Astrocyte (in vitro differentiated cells and primary cell): Measurements from ENCODE around the gene LRCH2. TPM values are rescaled to one million over a fixed set of nuclear protein-coding genes. Genes with fewer than 3 reads are reported as not detected.

Source experiments
- DNase-seq: peaks from one replicate; pipeline ENCODE4 v3.0.0-alpha.2; 2010; ENCODE audit warnings: low read depth
- FAIRE-seq: peaks from 2 replicates; lab custom pipeline; 2011; peaks lifted over from hg19 to GRCh38; lab: Jason Lieb, UNC
- H2AFZ ChIP-seq: 2 replicates; pipeline ENCODE4 v1.6.0; 2012; ENCODE audit warnings: low read depth, low read length, inconsistent platforms
- H3K27ac ChIP-seq: 2 replicates; pipeline ENCODE4 v1.5.1; 2011; ENCODE audit warnings: low read depth, low read length, inconsistent platforms
- H3K27me3 ChIP-seq: 2 replicates; pipeline ENCODE4 v1.6.0; 2011; ENCODE audit warnings: low read length, inconsistent platforms; ENCODE audit not compliant: insufficient read depth
- H3K36me3 ChIP-seq: 2 replicates; pipeline ENCODE4 v1.5.1; 2011; ENCODE audit warnings: low read length, inconsistent platforms; ENCODE audit not compliant: insufficient read depth
- H3K4me1 ChIP-seq: 2 replicates; pipeline ENCODE4 v1.5.1; 2011; ENCODE audit warnings: low read length, inconsistent platforms; ENCODE audit not compliant: insufficient read depth
- H3K4me2 ChIP-seq: 2 replicates; pipeline ENCODE4 v1.6.0; 2012; ENCODE audit warnings: low read length, inconsistent platforms
- H3K4me3 ChIP-seq: 2 replicates; pipeline ENCODE4 v1.5.1; 2011; ENCODE audit warnings: low read depth, mild to moderate bottlenecking, low read length, inconsistent platforms; ENCODE audit not compliant: insufficient read depth
- H3K79me2 ChIP-seq: 2 replicates; pipeline ENCODE4 v1.6.0; 2012; ENCODE audit warnings: mild to moderate bottlenecking, low read length, inconsistent platforms; ENCODE audit not compliant: insufficient read depth
- H3K9ac ChIP-seq: 2 replicates; pipeline ENCODE4 v1.6.0; 2012; ENCODE audit warnings: mild to moderate bottlenecking, low read length, inconsistent platforms
- H3K9me3 ChIP-seq: 2 replicates; pipeline ENCODE4 v1.5.1; 2012; ENCODE audit warnings: low read depth, mild to moderate bottlenecking, low read length, inconsistent platforms; ENCODE audit not compliant: insufficient read depth
- H4K20me1 ChIP-seq: 2 replicates; pipeline ENCODE4 v1.6.0; 2012; ENCODE audit warnings: low read length, inconsistent platforms; ENCODE audit not compliant: insufficient read depth
- H3K27ac Mint-ChIP-seq: one replicate; pipeline ENCODE4 v1.8.0; 2021; ENCODE audit warnings: mild to moderate bottlenecking, mixed read lengths; ENCODE audit not compliant: unreplicated experiment
- H3K27me3 Mint-ChIP-seq: one replicate; pipeline ENCODE4 v1.8.0; 2021; ENCODE audit warnings: low read depth, mixed read lengths; ENCODE audit not compliant: unreplicated experiment
- H3K36me3 Mint-ChIP-seq: one replicate; pipeline ENCODE4 v1.8.0; 2021; ENCODE audit warnings: low read depth, mixed read lengths; ENCODE audit not compliant: unreplicated experiment
- H3K4me1 Mint-ChIP-seq: one replicate; pipeline ENCODE4 v1.8.0; 2021; ENCODE audit warnings: low read depth, mixed read lengths; ENCODE audit not compliant: unreplicated experiment
- H3K4me3 Mint-ChIP-seq: one replicate; pipeline ENCODE4 v1.8.0; 2021; ENCODE audit warnings: mild to moderate bottlenecking, moderate library complexity, mixed read lengths; ENCODE audit not compliant: unreplicated experiment
- H3K9me3 Mint-ChIP-seq: one replicate; pipeline ENCODE4 v1.8.0; 2021; ENCODE audit warnings: mild to moderate bottlenecking, mixed read lengths; ENCODE audit not compliant: unreplicated experiment
- CTCF ChIP-seq: IDR thresholded peaks from 2 replicates; pipeline ENCODE4 v1.5.1; 2011; ENCODE audit warnings: low read depth, mild to moderate bottlenecking, inconsistent platforms, low read length, moderate library complexity; ENCODE audit not compliant: insufficient read depth
- EZH2 ChIP-seq: IDR thresholded peaks from 2 replicates; pipeline ENCODE4 v1.6.1; 2012; ENCODE audit warnings: mild to moderate bottlenecking, low read length, inconsistent platforms; ENCODE audit not compliant: insufficient read depth
- total RNA-seq: library from RNA; stranded (reverse); gene quantifications from 2 replicates; pipeline ENCODE4 v1.2.1, GENCODE V29; 2021

Gene LRCH2
- total RNA-seq, 1 donor from 2014 or later: 5.8 TPM

GRCh38 chrX:115093191-115093590, 140.7 kb downstream of the LRCH2 start:
- Histone ChIP-seq H3K9me3 (no peaks in the 10 kb centered on the region), H3K27ac (no peak overlapping the region), H3K4me3 (no peak overlapping the region), H3K9ac (no peak overlapping the region), H4K20me1 (no peaks in the 10 kb centered on the region), H3K36me3 (no peaks in the 10 kb centered on the region), H2AFZ (no peak overlapping the region), H3K27me3 (no peaks in the 10 kb centered on the region), H3K79me2 (no peaks in the 10 kb centered on the region), H3K4me2 (no peak overlapping the region), H3K4me1 (no peaks in the 10 kb centered on the region)
- DNase-seq (peak; percentile 4), FAIRE-seq (peak; percentile 100)
- Mint-ChIP-seq H3K36me3 (peaks cover 5% of the 10 kb centered on the region), H3K4me3 (no peak overlapping the region), H3K27ac (peak overlapping the region; percentile 41), H3K4me1 (no peaks in the 10 kb centered on the region), H3K27me3 (no peaks in the 10 kb centered on the region), H3K9me3 (no peaks in the 10 kb centered on the region)
- TF ChIP-seq CTCF (no peak), EZH2 (no peak)

- no peak overlapping the region for H3K9ac ChIP-seq
- FAIRE-seq: peak; percentile 47
- Mint-ChIP-seq H3K27me3 (no peaks in the 10 kb centered on the region), H3K4me1 (no peaks in the 10 kb centered on the region), H3K9me3 (peaks cover 2% of the 10 kb centered on the region), H3K36me3 (peaks cover 2% of the 10 kb centered on the region), H3K4me3 (no peak overlapping the region), H3K27ac (no peak overlapping the region)
- no peak overlapping the region for H3K4me2 ChIP-seq
- no peaks in the 10 kb centered on the region for H3K9me3 ChIP-seq
- H3K36me3 ChIP-seq: no peaks in the 10 kb centered on the region
- no peak for TF ChIP-seq EZH2
- no peak for TF ChIP-seq CTCF
- no peaks in the 10 kb centered on the region for H3K79me2 ChIP-seq
- no peak overlapping the region for H2AFZ ChIP-seq
- H3K4me3 ChIP-seq: no peak overlapping the region
- no peaks in the 10 kb centered on the region for H4K20me1 ChIP-seq
- no peak for DNase-seq
- no peaks in the 10 kb centered on the region for H3K4me1 ChIP-seq
- no peaks in the 10 kb centered on the region for H3K27me3 ChIP-seq
- no peak overlapping the region for H3K27ac ChIP-seq
Measured at GRCh38 chrX:115089419-115089818, 144.5 kb downstream of the LRCH2 start.

DNA sequence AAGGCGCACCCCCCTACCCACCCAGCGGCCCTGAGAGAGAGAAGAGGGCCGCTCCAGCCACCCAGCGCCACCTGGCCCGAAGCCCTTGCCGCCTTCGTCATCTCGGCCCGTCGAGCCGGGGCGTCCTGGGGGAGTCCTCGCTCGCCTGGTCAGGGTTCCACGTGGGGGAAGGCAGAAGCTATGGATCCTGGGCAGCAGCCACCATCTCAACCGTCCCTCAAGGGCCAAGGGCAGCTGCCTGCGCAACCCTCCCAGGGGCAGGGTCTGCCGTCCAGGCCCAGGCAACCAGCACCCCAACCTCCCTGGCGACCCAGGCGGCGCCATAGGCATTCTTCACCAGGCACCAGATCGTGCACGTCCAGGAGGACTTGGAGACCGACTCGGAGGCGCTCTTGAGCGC, 165.0 kb downstream of the LRCH2 start:
- DNase-seq (no peak), FAIRE-seq (no peak)
- Mint-ChIP-seq H3K27me3 (no peaks in the 10 kb centered on the region), H3K36me3 (no peaks in the 10 kb centered on the region), H3K4me3 (no peak overlapping the region), H3K4me1 (no peaks in the 10 kb centered on the region), H3K9me3 (no peaks in the 10 kb centered on the region), H3K27ac (no peak overlapping the region)
- no peak overlapping the region for H3K27ac ChIP-seq
- TF ChIP-seq CTCF (no peak), EZH2 (no peak)
- no peaks in the 10 kb centered on the region for H3K36me3 ChIP-seq
- no peaks in the 10 kb centered on the region for H3K27me3 ChIP-seq
- H3K79me2 ChIP-seq: no peaks in the 10 kb centered on the region
- H2AFZ ChIP-seq: no peak overlapping the region
- H3K4me1 ChIP-seq: no peaks in the 10 kb centered on the region
- H3K9me3 ChIP-seq: no peaks in the 10 kb centered on the region
- H3K9ac ChIP-seq: no peak overlapping the region
- no peak overlapping the region for H3K4me2 ChIP-seq
- H4K20me1 ChIP-seq: no peaks in the 10 kb centered on the region
- H3K4me3 ChIP-seq: no peak overlapping the region
